AG08396 (cell line): Measurements from ENCODE around the gene MLLT10.
"Not testable (repeated sequence)": the region's sequence is repeated elsewhere in the genome, so short reads cannot be mapped to it uniquely, and the experiment has no call there.

ENCODE experiments used
- DNase-seq: peaks from one replicate; pipeline ENCODE4 v3.0.0; 2012; ENCODE audit warnings: low spot score, mixed read lengths

MLLT10 gene

DNA sequence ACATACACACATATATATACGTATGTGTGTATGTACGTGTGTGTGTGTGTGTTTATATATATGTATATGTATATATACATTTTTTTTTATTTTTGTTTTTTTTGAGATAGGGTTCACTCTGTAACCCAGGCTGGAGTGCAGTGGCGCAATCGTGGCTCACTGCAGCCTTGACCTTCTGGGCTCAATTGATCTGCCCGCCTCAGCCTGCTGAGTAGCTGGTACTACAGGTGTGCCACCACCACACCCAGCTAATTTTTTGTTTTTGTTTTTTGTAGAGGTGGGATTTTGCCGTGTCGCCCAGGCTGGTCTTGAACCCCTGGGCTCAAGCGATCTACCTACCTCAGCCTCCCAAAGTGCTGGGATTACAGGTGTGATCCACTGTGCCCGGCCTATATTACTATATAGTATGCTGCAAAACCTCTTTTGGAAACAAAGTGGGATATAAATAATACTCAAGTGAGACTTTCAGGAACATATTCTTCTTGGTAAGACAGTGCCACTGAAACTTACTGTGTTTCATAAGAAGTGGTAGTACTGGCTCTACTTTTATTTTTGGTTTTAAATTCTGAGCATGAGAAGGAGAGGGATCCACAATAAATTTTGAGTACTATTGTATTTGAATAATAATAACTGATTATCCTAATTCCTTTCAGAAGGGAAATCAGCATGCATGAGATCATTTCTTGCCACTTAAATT is 51.0 kb downstream of the MLLT10 start:
- no peak for DNase-seq

GRCh38 chr10:21587391-21587790 is 53.4 kb downstream of the MLLT10 start:
- DNase-seq, result no peak

DNA sequence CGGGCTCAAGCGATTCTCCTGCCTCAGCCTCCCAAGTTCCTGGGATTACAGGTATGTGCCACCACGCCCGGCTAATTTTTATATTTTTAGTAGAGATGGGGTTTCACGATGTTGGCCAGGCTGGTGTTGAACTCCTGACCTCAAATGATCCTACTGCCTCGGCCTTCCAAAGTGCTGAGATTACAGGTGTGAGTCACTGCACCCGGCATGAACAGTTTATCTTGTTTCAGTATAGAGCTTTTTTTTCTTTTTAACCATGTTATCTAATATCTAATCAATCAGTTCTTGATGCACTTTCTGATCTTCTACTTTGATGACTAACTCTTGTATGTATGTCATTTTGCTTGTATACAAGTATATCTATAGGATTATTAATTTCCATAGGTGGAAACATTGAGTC is 54.1 kb downstream of the MLLT10 start:
- not testable (repeated sequence) for DNase-seq

DNA sequence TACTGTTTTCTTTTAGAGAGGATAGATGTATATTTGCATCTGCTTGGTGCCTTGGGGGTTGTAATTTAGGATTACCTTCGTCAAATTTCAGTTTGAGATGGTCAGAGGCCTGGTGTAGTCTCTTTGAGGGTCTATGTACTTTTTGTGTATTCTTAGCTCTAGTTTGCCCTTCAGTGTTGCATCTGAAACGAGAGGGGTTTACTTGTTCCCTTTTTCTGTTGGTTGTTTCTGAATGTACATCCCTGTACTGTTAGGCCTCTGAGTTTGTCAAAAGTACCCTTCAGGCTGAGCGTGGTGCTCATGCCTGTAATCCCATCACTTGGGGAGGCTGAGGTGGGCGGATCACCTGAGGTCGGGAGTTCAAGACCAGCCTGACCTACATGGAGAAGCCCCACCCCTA is 60.0 kb downstream of the MLLT10 start:
- no peak for DNase-seq

- DNase-seq, result no peak
Measured at GRCh38 chr10:21599582-21599981, 65.5 kb downstream of the MLLT10 start.

GRCh38 chr10:21600804-21601433 is 66.9 kb downstream of the MLLT10 start:
- DNase-seq, result no peak

- DNase-seq, result no peak
Measured at GRCh38 chr10:21602313-21602712, 68.3 kb downstream of the MLLT10 start.

DNA sequence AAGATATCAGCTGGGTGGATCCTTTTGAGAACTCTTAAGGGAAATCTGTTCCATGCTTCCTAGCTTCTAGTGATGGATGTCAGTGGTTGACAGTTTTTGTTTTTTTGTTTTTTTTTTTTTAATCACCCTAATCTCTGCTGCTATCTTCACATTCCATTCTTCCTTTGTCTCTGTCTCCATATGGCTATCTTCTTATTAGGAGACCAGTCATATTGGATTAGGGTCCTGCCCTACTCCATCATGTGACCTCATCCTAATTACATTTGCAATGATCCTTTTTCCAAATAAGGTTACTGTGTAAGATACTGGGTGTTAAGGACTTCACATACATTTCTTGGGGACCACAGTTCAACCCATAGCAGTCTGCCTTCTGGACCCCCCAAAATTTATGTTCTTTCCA is 69.7 kb downstream of the MLLT10 start:
- no peak for DNase-seq

DNA sequence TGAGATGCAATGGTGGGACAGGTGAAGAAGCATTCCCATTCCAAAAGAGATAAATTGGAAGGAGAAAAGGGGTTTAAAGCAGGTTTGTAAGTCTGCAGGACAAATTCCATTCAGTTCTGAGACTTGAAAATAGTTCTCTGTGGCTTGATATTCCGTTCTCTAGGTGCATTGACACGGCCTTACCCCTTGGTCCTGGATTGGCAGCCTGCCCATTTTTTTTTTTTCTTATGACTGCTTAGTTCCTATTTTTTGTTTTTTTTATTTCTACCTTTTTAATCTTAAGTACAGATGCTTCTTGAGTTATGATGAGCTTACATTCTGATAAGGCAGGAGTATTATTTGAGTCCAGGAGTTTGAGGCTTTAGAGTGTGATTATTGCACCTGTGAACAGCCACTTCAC is 70.6 kb downstream of the MLLT10 start:
- DNase-seq, result no peak

DNA sequence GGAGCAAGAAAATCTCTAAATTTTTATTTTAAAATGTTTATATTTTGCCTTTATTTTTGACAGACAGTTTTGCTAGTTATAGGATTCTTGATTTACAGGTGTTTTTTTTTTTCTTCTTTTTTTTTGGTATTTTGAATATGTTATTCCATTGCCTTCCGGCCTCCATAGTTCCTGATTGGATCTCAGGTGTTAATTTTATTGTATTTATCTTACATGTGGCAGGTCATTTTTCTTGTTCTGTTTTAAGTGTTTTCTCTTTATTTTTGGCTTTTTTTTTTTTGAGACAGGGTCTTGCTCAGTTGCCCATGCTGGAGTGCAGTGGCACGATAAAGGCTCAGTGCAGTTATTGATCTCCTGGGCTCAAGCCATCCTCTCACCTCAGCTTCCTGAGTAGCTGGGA is 73.9 kb downstream of the MLLT10 start:
- DNase-seq, result no peak

- no peak for DNase-seq
Measured at GRCh38 chr10:21614000-21614399, 80.0 kb downstream of the MLLT10 start.

DNA sequence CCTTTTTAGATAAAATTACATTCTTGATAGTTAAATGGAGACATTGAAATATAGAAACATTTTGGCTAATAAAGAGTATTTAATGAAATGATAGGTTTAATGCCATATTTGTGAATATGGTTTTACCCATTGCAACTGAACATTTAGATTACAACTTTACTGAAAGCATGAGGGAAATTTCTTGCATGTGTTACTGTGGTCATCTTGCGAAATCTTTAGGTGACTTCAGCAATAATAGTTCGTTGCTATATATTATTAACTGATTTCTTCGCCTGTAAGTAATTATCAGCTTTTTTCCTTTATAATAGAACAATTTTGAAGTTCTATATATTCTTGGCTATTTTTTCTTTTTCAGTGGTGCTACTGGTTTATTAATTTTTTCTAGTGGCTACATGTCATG is 83.2 kb downstream of the MLLT10 start:
- no peak for DNase-seq

GRCh38 chr10:21623291-21623690 is 89.3 kb downstream of the MLLT10 start:
- DNase-seq, result no peak

DNA sequence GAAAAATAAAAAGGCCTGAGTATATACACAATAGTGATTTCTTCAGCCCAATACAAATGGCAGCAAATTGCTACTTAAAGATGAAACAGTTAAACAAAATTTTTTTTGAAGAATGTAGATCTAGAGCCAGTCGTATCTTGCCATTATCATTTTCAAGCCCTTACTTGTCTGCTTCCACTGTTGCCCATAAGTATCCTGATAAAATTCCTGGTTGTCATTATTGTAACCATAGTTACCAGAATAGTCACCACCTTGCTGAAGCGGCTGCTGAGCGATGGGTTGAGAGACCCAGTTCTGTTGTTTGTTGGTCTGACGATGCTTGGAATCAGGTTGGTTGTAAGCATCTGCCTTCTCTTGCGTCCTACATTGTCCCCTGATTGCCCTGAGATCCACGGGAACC is 90.4 kb downstream of the MLLT10 start:
- not testable (repeated sequence) for DNase-seq

- DNase-seq, result no peak
Measured at GRCh38 chr10:21624951-21625350, 90.9 kb downstream of the MLLT10 start.

- DNase-seq, result no peak
Measured at GRCh38 chr10:21625623-21626229, 91.7 kb downstream of the MLLT10 start.

- no peak for DNase-seq
Measured at GRCh38 chr10:21626457-21627161, 92.6 kb downstream of the MLLT10 start.

DNA sequence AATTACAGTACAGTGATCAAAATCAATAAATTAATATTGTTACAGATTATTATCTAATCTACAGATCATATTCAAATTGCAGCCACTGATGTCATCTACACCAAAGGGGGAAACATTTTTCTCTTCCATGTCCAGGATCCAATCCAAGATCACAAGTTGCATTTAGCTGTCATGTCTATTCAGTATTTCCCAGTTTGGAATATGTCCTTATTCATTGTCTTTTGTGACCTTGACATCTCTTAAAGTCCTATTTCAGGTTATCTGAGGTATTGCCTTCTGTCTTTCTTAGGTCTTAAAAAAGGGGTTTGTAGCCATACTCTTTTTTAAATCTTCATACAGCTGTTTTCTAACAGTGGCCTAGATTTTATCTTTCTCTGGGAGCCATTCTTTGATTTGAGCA is 93.3 kb downstream of the MLLT10 start:
- no peak for DNase-seq

GRCh38 chr10:21628023-21628422 is 94.0 kb downstream of the MLLT10 start:
- no peak for DNase-seq

- DNase-seq, result not testable (repeated sequence)
Measured at GRCh38 chr10:21628645-21629044, 94.6 kb downstream of the MLLT10 start.

DNA sequence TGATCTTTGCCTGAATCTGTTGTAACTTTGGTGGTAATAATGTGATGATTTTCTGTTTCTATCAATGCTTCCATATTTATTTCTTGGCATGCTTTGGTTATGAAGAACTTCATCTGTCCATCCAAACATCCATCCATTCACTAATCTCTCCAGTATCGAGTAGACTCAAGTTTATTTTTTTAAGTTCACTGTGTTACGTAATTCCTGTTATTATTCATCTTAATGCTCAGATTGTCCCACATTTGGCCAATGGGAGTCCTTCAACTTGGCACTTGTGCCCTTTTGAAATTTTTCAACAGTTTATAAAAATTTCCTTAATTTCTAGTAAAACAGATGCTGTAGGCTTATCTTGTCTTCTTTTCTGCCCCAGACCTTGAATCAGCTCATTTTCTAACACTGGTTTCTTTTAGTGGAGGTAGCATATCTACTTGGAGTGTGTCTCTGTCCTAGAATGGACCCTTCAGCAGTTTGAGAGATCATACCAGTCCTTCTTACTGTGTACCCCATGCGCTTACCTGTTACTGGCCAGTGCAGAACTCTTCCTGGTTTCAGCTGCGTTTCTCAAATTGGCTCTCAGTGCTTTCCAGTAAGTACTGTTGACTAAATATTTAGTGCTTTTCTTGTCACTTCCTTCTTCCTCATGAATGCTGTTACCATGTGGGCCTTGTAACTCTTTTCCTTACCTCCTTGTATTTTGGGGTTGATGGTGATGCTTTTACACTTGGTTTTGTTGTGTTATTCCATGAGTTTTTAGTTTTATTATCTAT is 100.8 kb downstream of the MLLT10 start:
- peak; percentile 11 for DNase-seq

GRCh38 chr10:21637795-21638194 is 103.8 kb downstream of the MLLT10 start:
- no peak for DNase-seq
